Left ventricle myocardium inferior (tissue), 1 donor: ENCODE results near the gene L3MBTL4. TPM values are rescaled to one million over a fixed set of nuclear protein-coding genes. Genes with fewer than 3 reads are reported as not detected.

Experiments used
- DNase-seq: peaks from one replicate; pipeline ENCODE4 v3.0.0-alpha.2; 2020
- H3K27ac ChIP-seq: fragments of 200-600 bp; replicated peaks from 2 replicates; pipeline ENCODE4 v1.8.0; 2021
- H3K27me3 ChIP-seq: fragments of 200-600 bp; 2 replicates; pipeline ENCODE4 v1.8.0; 2021; ENCODE audit warnings: low read depth
- H3K36me3 ChIP-seq: fragments of 200-600 bp; 2 replicates; pipeline ENCODE4 v1.8.0; 2021
- H3K4me1 ChIP-seq: fragments of 200-600 bp; 2 replicates; pipeline ENCODE4 v1.8.0; 2021
- H3K4me3 ChIP-seq: fragments of 200-600 bp; 2 replicates; pipeline ENCODE4 v1.8.0; 2021; ENCODE audit warnings: mild to moderate bottlenecking, moderate library complexity
- H3K9me3 ChIP-seq: fragments of 200-600 bp; replicated peaks from 2 replicates; pipeline ENCODE4 v1.8.0; 2021
- intact Hi-C: fragments of 100-400 bp; cut with micrococcal nuclease; formaldehyde crosslinking; loops from one replicate; pipeline ENCODE4 v1.11.0; 2022
- total RNA-seq: library from RNA; stranded (reverse); fragmentation: NEBNext Ultra II Directional; extraction: Animal tissue kit (Norgen Biotek cat#: 25700); gene quantifications from one replicate; pipeline ENCODE4 v1.2.1, GENCODE V29; 2021
- TF ChIP-seq, protein P1 (sequence below): fragments of 200-600 bp; IDR thresholded peaks from 2 replicates; pipeline ENCODE4 v1.8.0; 2021; ENCODE audit warnings: antibody characterized with exemption, mild to moderate bottlenecking, borderline replicate concordance
- donor health status: DM: no; HTN: yes; CAD: no; lungs with severe emphysema.

L3MBTL4 gene
- total RNA-seq, 1 donor from 2014 or later = 3.5 TPM

DNA sequence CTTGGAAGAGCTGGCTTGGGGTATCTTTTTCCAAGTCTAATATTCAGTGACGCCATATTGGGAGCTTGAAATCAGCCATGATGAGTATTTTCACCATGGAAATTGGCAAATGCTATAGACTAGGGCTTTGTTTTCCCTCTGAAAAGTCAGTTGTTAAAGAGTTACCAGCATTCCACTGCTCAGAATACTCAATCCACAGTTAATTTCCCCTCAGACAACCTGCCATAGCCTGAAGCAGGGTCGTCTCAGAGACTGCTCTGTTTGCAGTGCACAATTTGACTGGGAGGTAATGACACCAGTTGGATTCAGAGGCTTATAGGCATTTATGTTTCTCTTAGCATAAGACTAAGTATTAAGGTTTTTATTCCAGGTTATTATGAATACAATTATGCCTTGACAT is 483.9 kb downstream of the L3MBTL4 start:
- TF ChIP-seq, protein P1, sequence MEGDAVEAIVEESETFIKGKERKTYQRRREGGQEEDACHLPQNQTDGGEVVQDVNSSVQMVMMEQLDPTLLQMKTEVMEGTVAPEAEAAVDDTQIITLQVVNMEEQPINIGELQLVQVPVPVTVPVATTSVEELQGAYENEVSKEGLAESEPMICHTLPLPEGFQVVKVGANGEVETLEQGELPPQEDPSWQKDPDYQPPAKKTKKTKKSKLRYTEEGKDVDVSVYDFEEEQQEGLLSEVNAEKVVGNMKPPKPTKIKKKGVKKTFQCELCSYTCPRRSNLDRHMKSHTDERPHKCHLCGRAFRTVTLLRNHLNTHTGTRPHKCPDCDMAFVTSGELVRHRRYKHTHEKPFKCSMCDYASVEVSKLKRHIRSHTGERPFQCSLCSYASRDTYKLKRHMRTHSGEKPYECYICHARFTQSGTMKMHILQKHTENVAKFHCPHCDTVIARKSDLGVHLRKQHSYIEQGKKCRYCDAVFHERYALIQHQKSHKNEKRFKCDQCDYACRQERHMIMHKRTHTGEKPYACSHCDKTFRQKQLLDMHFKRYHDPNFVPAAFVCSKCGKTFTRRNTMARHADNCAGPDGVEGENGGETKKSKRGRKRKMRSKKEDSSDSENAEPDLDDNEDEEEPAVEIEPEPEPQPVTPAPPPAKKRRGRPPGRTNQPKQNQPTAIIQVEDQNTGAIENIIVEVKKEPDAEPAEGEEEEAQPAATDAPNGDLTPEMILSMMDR = no peak
- H3K4me3 ChIP-seq = no peak overlapping the region
- no peaks in the 10 kb centered on the region for H3K36me3 ChIP-seq
- H3K27me3 ChIP-seq = peaks cover 25% of the 10 kb centered on the region
- DNase-seq = no peak
- peaks cover 26% of the 10 kb centered on the region for H3K9me3 ChIP-seq
- no peak overlapping the region for H3K27ac ChIP-seq
- H3K4me1 ChIP-seq = no peaks in the 10 kb centered on the region
- intact Hi-C loops = no loop called here

DNA sequence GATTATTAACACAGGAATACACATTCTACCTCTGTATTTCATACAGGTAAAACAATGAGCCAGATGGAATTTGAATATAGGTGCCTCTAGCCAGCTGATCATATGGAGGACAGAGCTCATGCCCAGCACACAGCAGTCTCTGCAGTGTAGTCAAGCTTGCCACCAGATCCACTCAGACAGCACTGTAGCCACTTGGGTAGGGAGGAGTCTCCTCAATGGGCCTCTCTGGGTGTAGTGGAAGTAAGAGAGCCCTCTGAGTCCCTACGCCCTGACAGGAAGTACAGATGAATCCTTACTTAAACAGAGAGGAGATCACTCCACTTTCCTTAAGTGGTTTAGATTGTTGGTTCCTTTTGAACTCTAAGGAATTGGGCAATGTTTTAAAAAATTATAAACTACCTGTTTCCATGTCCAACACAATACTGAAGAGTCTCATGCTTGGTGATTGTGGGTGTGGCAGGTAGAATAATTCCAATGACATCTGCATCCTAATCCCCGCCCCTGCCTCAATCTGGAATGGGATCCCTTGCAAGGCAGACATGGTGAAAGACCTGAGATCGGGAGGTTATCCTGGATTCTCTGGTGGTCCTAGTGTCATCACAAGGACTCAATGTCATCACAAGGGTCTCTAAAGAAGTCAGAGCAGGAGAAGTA is 496.4 kb downstream of the L3MBTL4 start:
- TF ChIP-seq, protein P1 = no peak
- no peaks in the 10 kb centered on the region for H3K9me3 ChIP-seq
- H3K27ac ChIP-seq = no peak overlapping the region
- no peak overlapping the region for H3K4me3 ChIP-seq
- DNase-seq = no peak
- intact Hi-C loops = no loop called here
- H3K4me1 ChIP-seq = no peaks in the 10 kb centered on the region
- no peaks in the 10 kb centered on the region for H3K36me3 ChIP-seq
- H3K27me3 ChIP-seq = peaks cover 61% of the 10 kb centered on the region

DNA sequence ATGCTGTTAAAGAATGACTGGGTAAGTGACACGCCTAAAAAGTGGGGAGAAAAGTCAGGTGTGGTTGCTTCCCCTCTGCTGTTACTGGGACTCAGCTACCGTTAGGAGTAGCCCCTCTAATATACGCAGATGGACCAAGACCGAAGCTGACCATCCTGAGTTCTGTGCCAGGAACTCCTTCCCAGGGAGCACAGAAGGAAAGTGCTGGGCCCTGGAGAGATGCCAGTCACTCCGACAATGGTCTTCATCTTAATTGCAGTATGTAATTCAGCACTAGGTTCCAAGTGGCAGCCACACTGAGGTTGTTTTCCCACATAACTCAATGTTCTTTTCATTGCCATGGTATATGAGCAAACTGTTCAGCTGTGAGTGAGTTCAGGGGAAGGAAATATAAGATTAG is 499.8 kb downstream of the L3MBTL4 start:
- Histone ChIP-seq H3K27ac (no peak overlapping the region), H3K27me3 (peaks cover 62% of the 10 kb centered on the region), H3K4me1 (no peaks in the 10 kb centered on the region), H3K9me3 (no peaks in the 10 kb centered on the region), H3K4me3 (no peak overlapping the region), H3K36me3 (no peaks in the 10 kb centered on the region)
- intact Hi-C loops = no loop called here
- no peak for DNase-seq
- TF ChIP-seq, protein P1 = no peak

DNA sequence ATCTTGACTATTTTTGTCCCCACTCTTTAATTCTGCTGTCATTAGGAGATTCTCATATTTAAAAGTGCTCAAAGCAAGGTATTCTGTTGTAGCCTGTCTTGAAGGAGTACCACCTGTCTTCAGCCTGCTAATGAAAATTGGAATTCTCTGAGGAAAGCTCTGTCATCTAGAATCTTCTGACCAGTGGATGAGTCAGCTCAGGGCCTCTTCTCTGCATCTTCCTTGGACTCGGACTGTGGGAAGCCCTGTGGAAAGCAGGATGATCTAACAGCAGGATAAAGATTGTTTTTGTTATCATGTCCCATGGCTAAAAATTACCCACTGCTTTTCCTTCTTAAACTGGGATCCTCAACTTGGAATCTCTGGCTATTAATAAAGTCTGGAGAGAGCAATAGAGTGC is 500.7 kb downstream of the L3MBTL4 start:
- Histone ChIP-seq H3K36me3 (no peaks in the 10 kb centered on the region), H3K27ac (no peak overlapping the region), H3K9me3 (no peaks in the 10 kb centered on the region), H3K4me3 (no peak overlapping the region), H3K4me1 (no peaks in the 10 kb centered on the region), H3K27me3 (peaks cover 53% of the 10 kb centered on the region)
- TF ChIP-seq, protein P1 = no peak
- intact Hi-C loops = no loop called here
- DNase-seq = no peak

DNA sequence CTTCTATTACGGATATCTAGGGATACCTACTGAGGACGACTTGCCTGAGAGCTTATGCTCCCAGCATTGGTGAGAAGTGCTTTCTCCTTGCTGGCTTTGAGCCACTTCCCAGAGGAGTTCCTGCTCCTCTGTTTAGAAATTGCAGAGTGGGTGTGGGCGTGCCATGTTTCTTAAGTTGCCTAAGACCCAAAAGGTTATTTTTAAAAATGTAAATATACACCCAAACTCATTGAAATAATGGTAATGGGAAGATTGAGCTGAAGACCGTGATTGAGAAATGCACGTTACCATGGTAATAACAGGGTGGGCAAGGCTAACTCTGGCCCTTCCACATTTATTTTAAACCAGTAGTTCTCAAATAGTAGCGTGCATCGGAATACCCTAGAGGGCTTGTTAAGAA is 502.1 kb downstream of the L3MBTL4 start:
- Histone ChIP-seq H3K4me3 (no peak overlapping the region), H3K9me3 (no peaks in the 10 kb centered on the region), H3K36me3 (no peaks in the 10 kb centered on the region), H3K27me3 (peaks cover 41% of the 10 kb centered on the region), H3K4me1 (no peaks in the 10 kb centered on the region), H3K27ac (no peak overlapping the region)
- DNase-seq = no peak
- intact Hi-C loops = no loop called here
- TF ChIP-seq, protein P1 = no peak
